Transverse colon (tissue), 4 donors: Measurements from ENCODE around the gene PRKAR1B. TPM values are rescaled to one million over a fixed set of nuclear protein-coding genes. Genes with fewer than 3 reads are reported as not detected.

Source experiments
- DNase-seq: peaks from one replicate; pipeline ENCODE4 v3.0.0-alpha.2; 2019
- H3K27ac ChIP-seq, 4 donors: fragments of 200-600 bp; sonication (generic); 2 replicates each; pipeline ENCODE4 v1.5.1; 2016 to 2018; ENCODE audit warnings: inconsistent platforms in 4 of 4
- H3K27me3 ChIP-seq: fragments of 200-600 bp; sonication (generic); 2 replicates; pipeline ENCODE4 v1.5.1; 2017; ENCODE audit warnings: inconsistent platforms
- H3K36me3 ChIP-seq, 4 donors: fragments of 200-600 bp; sonication (generic); 2 replicates each; pipeline ENCODE4 v1.5.1; 2017 to 2019; ENCODE audit warnings: inconsistent platforms in 4 of 4
- H3K4me1 ChIP-seq, 4 donors: fragments of 200-600 bp; sonication (generic); 2 replicates each; pipeline ENCODE4 v1.5.1; 2017 to 2020; ENCODE audit warnings: inconsistent platforms in 4 of 4
- H3K4me3 ChIP-seq, 4 donors: fragments of 200-600 bp; sonication (generic); 1 replicate in 1 of 4; 2 replicates in 3 of 4; pipeline versions ENCODE4 v1.5.1 to v1.6.1; 2017 to 2019; ENCODE audit warnings: inconsistent platforms in 4 of 4
- H3K9me3 ChIP-seq, 2 donors: fragments of 200-600 bp; sonication (generic); 2 replicates each; pipeline ENCODE4 v1.5.1; 2017 to 2019; ENCODE audit warnings: inconsistent platforms in 2 of 2
- CTCF ChIP-seq, 5 experiments: fragments of 200-600 bp in 3 of 5; fragments of 450-650 bp in 2 of 5; sonication (generic) in 3 of 5; IDR thresholded peaks; 1 replicate in 2 of 5; 2 replicates in 3 of 5; pipeline ENCODE4 v1.5.1; 2016 to 2017; ENCODE audit warnings: antibody characterized with exemption in 5 of 5, inconsistent platforms in 3 of 5, mild to moderate bottlenecking in 2 of 5, moderate library complexity in 1 of 5
- EP300 ChIP-seq: sonication (generic); formaldehyde crosslinking; IDR thresholded peaks from one replicate; pipeline ENCODE4 v1.6.1; 2017; ENCODE audit warnings: antibody characterized with exemption, low read depth
- POLR2A ChIP-seq: fragments of 450-650 bp; IDR thresholded peaks from one replicate; pipeline ENCODE4 v1.6.1; 2016; ENCODE audit warnings: antibody characterized with exemption, mild to moderate bottlenecking, moderate library complexity
- POLR2AphosphoS5 ChIP-seq, 3 donors: sonication (generic); formaldehyde crosslinking; IDR thresholded peaks; one replicate each; pipeline ENCODE4 v1.6.1; 2016; ENCODE audit warnings: antibody characterized with exemption in 3 of 3
- WGBS, 2 donors: methylation state at CpG; one replicate each; pipeline ENCODE4 v1.1.5; 2018; ENCODE audit warnings: low coverage in 1 of 2; 5-methylcytosine and 5-hydroxymethylcytosine counted together
- in situ Hi-C, 4 donors: fragments of 200-750 bp; cut with MboI; loops; one replicate each; pipeline versions ENCODE4 v1.15.0 to v1.15.1; 2017; ENCODE audit warnings: low sequenced_read_pairs in 3 of 4, low pct_ligation_motif_present in 1 of 4, low pct_unique_long_range_greater_than_20kb in 1 of 4
- intact Hi-C: fragments of 100-400 bp; cut with DNase I; formaldehyde crosslinking; loops from one replicate; pipeline ENCODE4 v1.15.1; 2023; ENCODE audit warnings: low total_unique reads
- total RNA-seq, 4 donors: library from RNA; depleted of rRNA; stranded (reverse); fragments of >200 nt; gene quantifications; one replicate each; pipeline ENCODE4 v1.1.0, GENCODE V29; 2016

The PRKAR1B gene
- total RNA-seq, 4 donors from 2014 or later: 15.7 to 53.9 (median 16.9) TPM

GRCh38 chr7:757741-758163 is 30.7 kb upstream of the PRKAR1B start:
- no peak for DNase-seq
- TF ChIP-seq POLR2A: no peak
- no peak for TF ChIP-seq CTCF (IDR thresholded peaks at IDR 0.05)
- no peak for TF ChIP-seq EP300
- no peak for TF ChIP-seq POLR2AphosphoS5 (IDR thresholded peaks at IDR 0.05)
- Histone ChIP-seq H3K27me3 (no peaks in the 10 kb centered on the region), H3K4me3 (no peak overlapping the region), H3K4me1 (no peaks in the 10 kb centered on the region), H3K27ac (no peak overlapping the region), H3K36me3 (peaks cover 0 to 47% (median 15%) of the 10 kb centered on the region in 4 donors), H3K9me3 (no peaks in the 10 kb centered on the region)
- intact Hi-C loops: no loop called here
- WGBS, 2 donors: 88% methylated on average over 14 of the region's 19 CpGs; no CpG with 5 or more reads in 1 of the 2 donors
- in situ Hi-C loops: no loop called here

GRCh38 chr7:756928-757560 is 30.0 kb upstream of the PRKAR1B start:
- H3K4me1 ChIP-seq: no peaks in the 10 kb centered on the region
- 92% methylated on average over 33 of the region's 35 CpGs; no CpG with 5 or more reads in 1 of the 2 donors for WGBS, 2 donors
- no peaks in the 10 kb centered on the region for H3K9me3 ChIP-seq
- intact Hi-C loops: no loop called here
- H3K4me3 ChIP-seq: no peak overlapping the region
- no peak for TF ChIP-seq CTCF (IDR thresholded peaks at IDR 0.05)
- no peak for TF ChIP-seq POLR2A
- no peak for TF ChIP-seq POLR2AphosphoS5 (IDR thresholded peaks at IDR 0.05)
- no peak for TF ChIP-seq EP300
- in situ Hi-C loops: no loop called here
- H3K27me3 ChIP-seq: no peaks in the 10 kb centered on the region
- no peak for DNase-seq
- H3K36me3 ChIP-seq: peaks cover 0 to 41% (median 12%) of the 10 kb centered on the region in 4 donors
- no peak overlapping the region for H3K27ac ChIP-seq

- H3K36me3 ChIP-seq: peaks cover 0 to 35% (median 13%) of the 10 kb centered on the region in 4 donors
Observed at GRCh38 chr7:756231-756927, 29.3 kb upstream of the PRKAR1B start.

More at GRCh38 chr7:756231-756927, 29.3 kb upstream of the PRKAR1B start:
- no peak overlapping the region for H3K4me3 ChIP-seq
- no peaks in the 10 kb centered on the region for H3K27me3 ChIP-seq
- no peak overlapping the region for H3K27ac ChIP-seq
- WGBS, 2 donors: 95% methylated on average over 29 of the region's 30 CpGs; no CpG with 5 or more reads in 1 of the 2 donors
- intact Hi-C loops (no loop called here), in situ Hi-C loops (no loop called here)
- H3K4me1 ChIP-seq: no peaks in the 10 kb centered on the region
- H3K9me3 ChIP-seq: no peaks in the 10 kb centered on the region
- no peak for TF ChIP-seq CTCF (IDR thresholded peaks at IDR 0.05)
- TF ChIP-seq POLR2A: no peak
- no peak for TF ChIP-seq POLR2AphosphoS5 (IDR thresholded peaks at IDR 0.05)
- TF ChIP-seq EP300: no peak
- DNase-seq: no peak
